Skeletal muscle tissue (tissue), 4 donors: ENCODE results near the gene CKMT2. TPM values are rescaled to one million over a fixed set of nuclear protein-coding genes. Genes with fewer than 3 reads are reported as not detected.
"Not testable (repeated sequence)": the region's sequence is repeated elsewhere in the genome, so short reads cannot be mapped to it uniquely, and the experiment has no call there.

ENCODE experiments used
- H3K27ac ChIP-seq: one replicate; pipeline ENCODE4 v1.7.0; 2013; ENCODE audit warnings: mild to moderate bottlenecking, low read depth, low read length, inconsistent platforms
- H3K27me3 ChIP-seq, 3 donors: one replicate each; pipeline ENCODE4 v1.7.0; 2013; ENCODE audit warnings: low read length in 3 of 3; ENCODE audit not compliant: control insufficient read depth in 3 of 3, insufficient read depth in 3 of 3
- H3K36me3 ChIP-seq, 3 donors: one replicate each; pipeline ENCODE4 v1.7.0; 2013; ENCODE audit warnings: low read length in 3 of 3; ENCODE audit not compliant: control insufficient read depth in 3 of 3, insufficient read depth in 3 of 3
- H3K4me1 ChIP-seq, 3 donors: one replicate each; pipeline ENCODE4 v1.7.0; 2013; ENCODE audit warnings: low read length in 3 of 3, mild to moderate bottlenecking in 3 of 3; ENCODE audit not compliant: control insufficient read depth in 3 of 3, insufficient read depth in 3 of 3
- H3K4me3 ChIP-seq, 3 donors: one replicate each; pipeline ENCODE4 v1.7.0; 2013; ENCODE audit warnings: low read length in 3 of 3
- H3K9ac ChIP-seq, 3 donors: one replicate each; pipeline ENCODE4 v1.7.0; 2013; ENCODE audit warnings: low read length in 3 of 3, mild to moderate bottlenecking in 3 of 3, moderate library complexity in 2 of 3, low read depth in 1 of 3
- H3K9me3 ChIP-seq, 3 donors: one replicate each; pipeline ENCODE4 v1.7.0; 2013; ENCODE audit warnings: low read length in 3 of 3; ENCODE audit not compliant: control insufficient read depth in 3 of 3
- total RNA-seq: library from RNA; depleted of rRNA; stranded (reverse); fragments of >200 nt; gene quantifications from one replicate; pipeline ENCODE4 v1.2.3, GENCODE V29; 2014
- donor health status: Osteomylitis.

Gene CKMT2
- total RNA-seq, 1 donor from 2014 or later, result 92.9 TPM

DNA sequence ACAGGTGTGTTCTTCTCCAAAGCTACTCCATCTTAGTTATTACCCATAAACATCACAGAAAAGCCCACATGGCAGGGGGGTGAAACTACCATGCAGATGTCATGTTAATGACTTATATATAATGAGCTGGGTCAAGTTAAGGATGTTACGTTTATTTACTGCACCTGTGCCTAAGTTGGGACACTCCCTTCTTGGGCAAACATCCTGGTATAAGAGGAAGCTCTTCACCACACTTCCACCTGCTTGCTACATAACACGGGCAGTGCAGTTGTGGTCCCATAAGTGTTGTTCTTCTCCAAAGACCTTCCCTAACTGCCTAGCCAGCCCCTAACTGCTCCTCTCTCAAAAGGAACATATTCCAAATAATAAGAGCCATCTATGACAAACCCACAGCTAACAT lies 59.0 kb downstream of the CKMT2 start:
- H3K36me3 ChIP-seq, result peaks cover 2 to 13% (median 11%) of the 10 kb centered on the region in 3 donors
- H3K9me3 ChIP-seq, result peaks cover 0 to 6% (median 2%) of the 10 kb centered on the region in 3 donors
- peak overlapping the region in 1 of 3 donors; percentile 27 for H3K4me3 ChIP-seq
- no peak overlapping the region for H3K9ac ChIP-seq
- no peaks in the 10 kb centered on the region for H3K27me3 ChIP-seq
- H3K27ac ChIP-seq, result no peak overlapping the region
- no peaks in the 10 kb centered on the region for H3K4me1 ChIP-seq

DNA sequence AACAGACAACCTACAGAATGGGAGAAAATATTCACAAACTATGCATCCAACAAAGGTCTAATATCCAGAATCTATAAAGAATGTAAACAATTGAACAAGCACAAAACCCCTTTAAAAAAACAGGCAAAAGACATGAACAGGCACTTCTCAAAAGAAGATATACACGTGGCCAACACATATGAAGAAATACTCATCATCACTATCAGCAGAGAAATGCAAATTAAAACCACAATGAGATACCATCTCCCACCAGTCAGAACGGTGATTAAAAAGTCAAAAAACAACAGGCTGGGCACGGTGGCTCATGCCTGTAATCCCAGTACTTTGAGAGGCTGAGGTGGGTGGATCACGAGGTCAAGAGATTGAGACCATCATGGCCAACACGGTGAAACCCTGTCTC lies 60.9 kb downstream of the CKMT2 start:
- not testable (repeated sequence) for H3K4me1 ChIP-seq, H3K4me3 ChIP-seq, H3K27ac ChIP-seq, H3K9ac ChIP-seq, H3K9me3 ChIP-seq, H3K27me3 ChIP-seq
- peaks cover 2 to 13% (median 11%) of the 10 kb centered on the region in 3 donors for H3K36me3 ChIP-seq

DNA sequence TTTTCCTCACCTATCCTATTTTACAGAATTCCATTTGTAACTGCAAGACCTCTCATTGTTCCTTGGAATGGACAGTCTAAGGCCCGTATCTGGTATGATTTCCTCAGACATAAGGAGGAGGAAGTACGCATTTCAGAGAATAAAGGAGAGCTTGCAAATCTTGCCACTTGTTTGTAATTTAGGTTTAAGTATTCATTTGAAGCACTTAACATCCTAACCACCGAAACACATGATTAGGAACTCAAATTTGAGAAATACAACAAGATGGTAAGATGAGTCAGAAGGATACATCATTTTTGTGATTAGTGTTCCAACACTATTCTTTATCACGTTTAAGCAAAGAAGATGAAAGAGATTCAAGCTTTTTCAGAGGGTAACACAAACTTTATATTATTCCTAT lies 64.4 kb downstream of the CKMT2 start:
- Histone ChIP-seq H3K27me3 (no peaks in the 10 kb centered on the region), H3K4me1 (peaks cover 9 to 27% (median 13%) of the 10 kb centered on the region in 3 donors), H3K9me3 (no peaks in the 10 kb centered on the region), H3K9ac (peak overlapping the region in 1 of 3 donors; percentile 12), H3K36me3 (peaks cover 0 to 3% (median 2%) of the 10 kb centered on the region in 3 donors), H3K27ac (no peak overlapping the region), H3K4me3 (no peak overlapping the region)

DNA sequence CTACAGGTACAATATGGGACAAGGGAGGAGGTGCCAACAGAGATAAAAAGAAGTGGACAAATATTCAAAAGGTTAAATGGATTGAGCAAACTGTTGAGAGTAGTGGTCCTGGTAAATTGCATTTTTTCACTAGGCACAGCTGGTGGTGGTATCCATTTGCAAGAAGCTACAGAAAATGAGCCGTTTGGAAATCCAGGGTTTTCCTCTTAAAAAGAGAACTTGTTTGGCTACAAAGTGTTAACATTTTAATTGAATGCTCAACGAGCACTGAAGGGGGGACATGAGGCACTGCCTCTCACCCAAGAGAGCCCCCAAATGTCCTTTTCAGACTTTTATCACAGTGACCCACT lies 67.8 kb downstream of the CKMT2 start:
- H3K36me3 ChIP-seq, result peaks cover 0 to 9% (median 7%) of the 10 kb centered on the region in 3 donors
- H3K4me3 ChIP-seq, result peak overlapping the region; percentile 88 to 99 (median 94)
- no peaks in the 10 kb centered on the region for H3K9me3 ChIP-seq
- peak overlapping the region; percentile 89 to 96 (median 94) for H3K9ac ChIP-seq
- H3K4me1 ChIP-seq, result peaks cover 10 to 29% (median 14%) of the 10 kb centered on the region in 3 donors
- peak overlapping the region; percentile 84 for H3K27ac ChIP-seq
- no peaks in the 10 kb centered on the region for H3K27me3 ChIP-seq

DNA sequence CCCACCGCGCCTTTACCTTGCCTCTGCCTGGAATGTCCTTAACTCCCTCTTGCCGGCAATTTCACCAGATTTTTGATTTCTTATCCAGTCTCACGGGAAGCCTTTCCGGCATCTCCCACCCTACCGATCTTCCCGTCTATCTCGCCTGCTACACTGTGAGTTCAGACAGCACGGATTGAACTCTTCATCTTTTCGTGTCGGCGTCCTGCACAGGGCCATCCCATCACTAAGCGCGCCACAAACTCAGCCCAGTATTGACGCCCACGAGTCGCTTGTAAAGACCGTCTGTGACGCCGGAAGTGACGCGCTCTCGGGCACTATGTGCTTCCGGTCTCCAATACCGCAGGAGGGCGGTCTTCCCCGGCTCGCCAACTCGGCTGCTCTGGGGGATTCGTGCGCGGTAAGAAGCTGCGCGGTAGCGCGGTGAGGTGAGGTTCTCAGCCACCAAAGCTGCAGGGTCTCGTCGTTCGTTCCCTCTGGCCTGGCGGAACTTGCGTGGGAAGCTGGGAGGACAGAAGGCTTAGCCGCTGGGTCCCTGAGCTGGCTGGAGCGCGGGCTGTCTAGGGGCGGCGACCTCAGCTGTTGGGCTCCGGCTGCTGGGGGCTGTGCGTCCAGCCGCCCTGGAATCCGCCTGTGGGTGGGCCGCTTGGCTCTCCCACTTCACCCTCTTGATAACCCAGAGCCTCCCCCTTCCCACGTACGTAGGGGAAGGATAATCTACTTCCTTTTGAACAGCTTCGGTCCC lies 68.3 kb downstream of the CKMT2 start, which contains the start of gene ZCCHC9:
ZCCHC9 (plus strand) TSS at position 317 of the 745 bp plus-strand sequence. CDS start 3,171 bp downstream, outside the sequence.
- Histone ChIP-seq H3K4me3 (peak within 1 kb of the TSS; percentile 88 to 99 (median 94)), H3K4me1 (peaks cover 10 to 29% (median 14%) of the 10 kb centered on the region in 3 donors), H3K27ac (peak within 1 kb of the TSS; percentile 84), H3K27me3 (no peaks in the 10 kb centered on the region), H3K36me3 (peaks cover 0 to 9% (median 7%) of the 10 kb centered on the region in 3 donors), H3K9me3 (no peaks in the 10 kb centered on the region), H3K9ac (peak within 1 kb of the TSS; percentile 89 to 96 (median 94))

DNA sequence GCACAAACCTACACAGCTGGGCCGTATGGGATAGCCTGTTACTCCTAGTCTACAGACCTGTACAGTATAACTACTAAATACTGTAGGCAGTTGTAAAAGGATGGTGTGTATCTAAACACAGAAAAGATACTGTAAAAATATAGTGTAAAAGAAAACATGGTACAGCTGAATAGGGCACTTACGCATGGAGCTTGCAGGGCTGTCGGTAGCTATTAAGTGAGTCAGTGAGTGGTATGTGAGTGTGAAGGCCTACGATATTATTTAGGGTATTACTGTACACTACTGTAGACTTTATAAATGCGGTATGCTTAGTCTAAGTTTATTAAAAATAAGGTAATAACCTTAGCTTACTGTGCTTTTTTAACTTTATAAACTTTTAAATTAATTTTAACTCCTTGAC lies 69.5 kb downstream of the CKMT2 start:
- Histone ChIP-seq H3K36me3 (peaks cover 0 to 9% (median 7%) of the 10 kb centered on the region in 3 donors), H3K27me3 (no peaks in the 10 kb centered on the region), H3K9me3 (no peaks in the 10 kb centered on the region), H3K27ac (no peak overlapping the region), H3K4me1 (peaks cover 10 to 29% (median 14%) of the 10 kb centered on the region in 3 donors), H3K4me3 (peak overlapping the region; percentile 88 to 99 (median 94)), H3K9ac (no peak overlapping the region)

DNA sequence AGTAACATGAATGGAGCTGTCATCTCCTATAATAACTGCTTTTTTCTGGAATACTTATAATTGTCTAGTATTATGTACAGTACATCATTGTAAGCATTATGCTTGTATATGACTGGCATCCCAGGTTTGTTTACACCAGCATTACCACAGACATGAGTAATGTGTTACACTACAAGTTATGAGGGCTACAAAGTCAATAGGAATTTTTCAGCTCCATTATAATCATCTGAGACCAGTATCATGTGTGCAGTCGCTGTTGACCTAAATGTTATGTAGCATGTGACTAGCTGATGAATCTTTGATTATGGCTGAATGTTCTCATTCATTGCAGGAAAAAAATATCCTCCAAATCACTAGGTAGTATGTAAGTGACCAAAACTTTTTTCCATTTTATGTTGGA lies 70.4 kb downstream of the CKMT2 start:
- Histone ChIP-seq H3K9ac (no peak overlapping the region), H3K27ac (no peak overlapping the region), H3K4me3 (no peak overlapping the region), H3K9me3 (no peaks in the 10 kb centered on the region), H3K4me1 (peaks cover 10 to 29% (median 14%) of the 10 kb centered on the region in 3 donors), H3K36me3 (peaks cover 0 to 9% (median 7%) of the 10 kb centered on the region in 3 donors), H3K27me3 (no peaks in the 10 kb centered on the region)

DNA sequence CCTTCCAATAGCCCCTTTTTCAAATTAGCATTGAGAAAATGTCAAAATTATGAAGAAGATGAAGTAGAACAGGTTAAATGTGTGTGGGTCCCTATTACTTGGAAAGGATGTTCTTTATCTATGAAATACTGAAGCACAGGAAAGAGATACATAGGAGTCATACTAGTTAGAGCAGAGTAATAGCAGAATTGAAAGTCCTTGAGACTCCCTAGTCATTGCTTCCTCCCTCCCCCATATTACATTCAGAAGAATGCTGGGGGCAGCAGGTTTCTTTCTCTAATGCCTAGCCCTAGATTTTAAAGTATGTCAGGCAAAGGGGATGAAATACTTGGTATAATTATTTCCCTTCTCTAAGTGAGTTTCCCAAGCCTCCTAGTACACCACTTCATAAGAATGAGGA lies 72.7 kb downstream of the CKMT2 start:
- Histone ChIP-seq H3K4me3 (no peak overlapping the region), H3K9ac (no peak overlapping the region), H3K36me3 (peaks cover 6 to 17% (median 10%) of the 10 kb centered on the region in 3 donors)

DNA sequence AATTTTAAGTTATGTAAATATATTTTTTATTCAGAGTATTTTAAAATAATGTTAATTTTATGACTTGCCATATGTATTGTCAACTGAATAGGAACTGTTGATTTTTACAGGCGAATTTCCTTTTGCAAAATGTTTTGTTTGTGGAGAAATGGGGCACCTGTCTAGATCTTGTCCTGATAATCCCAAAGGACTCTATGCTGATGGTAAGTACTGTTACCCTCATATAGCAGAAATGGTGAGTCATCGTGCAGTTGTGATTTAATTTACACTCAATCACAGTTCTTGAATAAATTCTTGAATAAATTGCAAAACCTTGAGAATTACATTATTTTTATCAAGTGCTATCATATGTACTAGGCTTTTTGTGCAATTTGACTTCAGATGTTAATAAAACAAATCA lies 75.7 kb downstream of the CKMT2 start:
- H3K9ac ChIP-seq, result no peak overlapping the region
- H3K27ac ChIP-seq, result no peak overlapping the region
- no peak overlapping the region for H3K4me3 ChIP-seq
- no peaks in the 10 kb centered on the region for H3K27me3 ChIP-seq
- H3K9me3 ChIP-seq, result no peaks in the 10 kb centered on the region
- peaks cover 18 to 42% (median 22%) of the 10 kb centered on the region in 3 donors for H3K36me3 ChIP-seq
- no peaks in the 10 kb centered on the region for H3K4me1 ChIP-seq

More for the DNA sequence above, 72.7 kb downstream of the CKMT2 start:
- H3K9me3 ChIP-seq, result no peaks in the 10 kb centered on the region
- no peaks in the 10 kb centered on the region for H3K27me3 ChIP-seq
- peaks cover 5 to 18% (median 7%) of the 10 kb centered on the region in 3 donors for H3K4me1 ChIP-seq
- H3K27ac ChIP-seq, result no peak overlapping the region

DNA sequence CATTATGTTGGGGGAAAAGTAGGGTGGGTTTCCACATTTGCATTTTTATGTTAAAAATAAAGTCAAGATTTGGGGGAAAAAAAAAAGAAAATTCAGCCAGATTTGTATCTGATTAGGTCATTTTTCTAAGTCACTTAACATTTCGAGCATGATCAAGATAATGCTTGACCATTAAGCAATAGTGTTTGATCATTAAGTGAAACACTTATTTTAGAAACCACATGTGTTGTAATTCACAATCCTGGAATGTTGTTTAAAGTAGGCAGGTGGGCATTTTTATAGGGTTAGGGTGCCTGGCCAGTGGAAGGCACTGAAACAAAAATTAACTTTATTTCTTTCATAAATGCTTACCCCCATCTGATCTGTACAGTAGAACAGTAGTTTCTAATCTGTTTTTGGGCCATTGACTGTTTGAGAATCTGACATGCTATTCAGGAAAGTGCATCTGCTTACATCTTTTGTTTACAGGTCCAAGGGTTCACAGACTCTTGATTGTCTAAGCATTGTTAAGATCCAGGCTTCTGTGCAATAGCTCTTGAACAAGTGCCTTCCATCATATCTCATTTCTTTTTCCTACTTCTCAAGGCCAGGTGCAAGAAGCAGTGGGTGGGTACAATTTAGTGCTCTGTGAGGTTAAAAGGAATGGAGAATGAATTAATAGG lies 77.4 kb downstream of the CKMT2 start:
- H3K4me1 ChIP-seq, result no peaks in the 10 kb centered on the region
- peaks cover 16 to 37% (median 24%) of the 10 kb centered on the region in 3 donors for H3K36me3 ChIP-seq
- no peak overlapping the region for H3K27ac ChIP-seq
- H3K27me3 ChIP-seq, result no peaks in the 10 kb centered on the region
- no peak overlapping the region for H3K4me3 ChIP-seq
- no peak overlapping the region for H3K9ac ChIP-seq
- no peaks in the 10 kb centered on the region for H3K9me3 ChIP-seq
